Measurements from ENCODE around the gene POPDC3.

DNA sequence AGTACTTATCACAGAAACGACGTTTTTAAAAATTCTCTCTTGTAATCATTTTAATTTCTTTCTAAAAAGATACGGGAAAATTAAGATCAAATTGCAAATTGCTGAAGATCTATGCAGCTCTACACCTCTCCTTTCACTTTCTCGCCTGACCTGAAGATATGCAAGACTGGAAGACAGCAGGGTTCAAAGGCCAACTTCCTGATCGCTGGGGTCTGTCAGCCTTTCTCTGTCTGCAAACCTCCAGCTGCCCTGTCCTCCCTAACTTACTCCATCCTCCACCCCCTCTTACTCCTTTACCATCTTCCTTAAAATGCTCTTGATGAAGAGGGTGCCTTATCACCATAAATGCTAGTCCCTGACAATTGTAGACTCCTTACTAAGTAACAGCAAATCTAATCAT, 63.7 kb downstream of the POPDC3 start:
- TF ChIP-seq, protein P1, sequence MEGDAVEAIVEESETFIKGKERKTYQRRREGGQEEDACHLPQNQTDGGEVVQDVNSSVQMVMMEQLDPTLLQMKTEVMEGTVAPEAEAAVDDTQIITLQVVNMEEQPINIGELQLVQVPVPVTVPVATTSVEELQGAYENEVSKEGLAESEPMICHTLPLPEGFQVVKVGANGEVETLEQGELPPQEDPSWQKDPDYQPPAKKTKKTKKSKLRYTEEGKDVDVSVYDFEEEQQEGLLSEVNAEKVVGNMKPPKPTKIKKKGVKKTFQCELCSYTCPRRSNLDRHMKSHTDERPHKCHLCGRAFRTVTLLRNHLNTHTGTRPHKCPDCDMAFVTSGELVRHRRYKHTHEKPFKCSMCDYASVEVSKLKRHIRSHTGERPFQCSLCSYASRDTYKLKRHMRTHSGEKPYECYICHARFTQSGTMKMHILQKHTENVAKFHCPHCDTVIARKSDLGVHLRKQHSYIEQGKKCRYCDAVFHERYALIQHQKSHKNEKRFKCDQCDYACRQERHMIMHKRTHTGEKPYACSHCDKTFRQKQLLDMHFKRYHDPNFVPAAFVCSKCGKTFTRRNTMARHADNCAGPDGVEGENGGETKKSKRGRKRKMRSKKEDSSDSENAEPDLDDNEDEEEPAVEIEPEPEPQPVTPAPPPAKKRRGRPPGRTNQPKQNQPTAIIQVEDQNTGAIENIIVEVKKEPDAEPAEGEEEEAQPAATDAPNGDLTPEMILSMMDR (conservative IDR thresholded peaks at IDR 0.05; ENCODE audit: low read depth, low read length), result no peak
- TF ChIP-seq EZH2 (IDR thresholded peaks at IDR 0.05; ENCODE audit: borderline replicate concordance, low read depth, low read length, poor library complexity, severe bottlenecking), result no peak
